IPS DF 19.7 (cell line): Measurements from ENCODE around the gene DIP2C.
"Not testable (repeated sequence)": the region's sequence is repeated elsewhere in the genome, so short reads cannot be mapped to it uniquely, and the experiment has no call there.

Experiments used
- DNase-seq: peaks from one replicate; pipeline ENCODE4 v3.0.0-alpha.2; 2013; ENCODE audit warnings: low read depth, low spot score

The DIP2C gene

DNA sequence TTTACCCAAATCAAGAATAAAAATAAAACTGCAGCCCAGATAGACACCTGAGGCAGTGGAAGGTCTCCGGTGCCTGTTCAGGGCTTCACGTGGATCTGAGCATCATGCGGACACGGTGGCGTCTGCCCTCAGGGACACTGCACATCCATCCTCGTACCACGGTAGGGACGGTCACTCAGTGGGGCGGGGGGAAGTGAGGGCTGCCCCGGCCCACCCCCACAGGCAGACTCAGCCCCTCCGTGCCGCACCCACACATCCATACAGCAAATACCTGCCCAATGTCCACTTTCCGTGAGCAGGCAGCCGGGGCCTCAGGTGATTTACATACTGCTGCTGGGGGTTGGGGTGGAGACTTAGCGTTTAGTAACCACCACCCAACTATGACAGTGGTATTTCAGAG is 207.8 kb downstream of the DIP2C start:
- no peak for DNase-seq

DNA sequence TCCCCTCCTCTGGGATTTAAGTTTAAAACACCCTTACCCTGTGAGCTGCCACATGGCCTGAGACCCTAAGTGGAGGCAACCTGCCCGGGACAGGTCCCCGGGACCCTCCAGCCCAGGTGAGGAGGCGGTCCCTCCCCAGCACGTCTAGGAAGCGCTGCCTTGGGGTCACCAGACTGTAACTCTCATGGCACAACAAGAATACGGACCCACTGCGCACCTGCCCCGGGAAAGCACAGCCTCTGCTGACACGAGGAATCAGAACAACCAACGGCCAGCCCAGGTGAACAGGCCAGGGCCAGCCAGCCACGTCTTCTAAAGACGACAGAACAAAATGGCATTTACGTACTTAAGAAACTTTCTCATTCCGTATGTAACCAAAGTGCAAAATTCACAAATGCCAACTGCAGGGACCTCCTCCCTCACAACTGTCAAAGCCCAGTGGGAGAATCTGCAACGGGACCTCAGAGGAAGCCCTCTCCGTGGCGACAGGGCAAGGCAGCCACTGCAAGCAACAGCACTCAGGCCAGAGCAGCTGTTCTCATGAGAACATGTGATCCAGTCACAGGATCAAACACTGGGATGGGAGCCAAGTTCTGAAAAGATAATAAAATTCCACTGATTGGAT is 208.4 kb downstream of the DIP2C start:
- no peak for DNase-seq

DNA sequence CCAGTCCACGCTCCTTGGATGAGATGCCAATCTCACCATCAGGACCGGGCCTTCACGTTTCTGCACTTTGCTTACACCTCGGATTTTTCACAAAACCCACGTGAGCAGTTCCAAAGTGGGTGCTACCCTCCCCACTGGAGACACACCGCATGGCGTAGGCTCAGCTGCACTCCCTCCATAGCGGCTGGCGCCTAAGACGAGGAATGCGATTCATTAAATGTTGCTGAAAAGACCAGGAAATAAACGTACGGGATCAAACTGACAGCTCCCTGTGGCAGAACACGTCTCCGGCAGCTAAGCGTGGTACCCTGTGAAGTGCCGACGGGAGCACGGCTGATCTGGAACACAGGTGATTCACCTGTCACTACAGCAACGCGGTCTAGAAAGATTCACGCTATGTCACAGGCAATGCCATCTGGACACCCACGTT is 209.0 kb downstream of the DIP2C start:
- no peak for DNase-seq

DNA sequence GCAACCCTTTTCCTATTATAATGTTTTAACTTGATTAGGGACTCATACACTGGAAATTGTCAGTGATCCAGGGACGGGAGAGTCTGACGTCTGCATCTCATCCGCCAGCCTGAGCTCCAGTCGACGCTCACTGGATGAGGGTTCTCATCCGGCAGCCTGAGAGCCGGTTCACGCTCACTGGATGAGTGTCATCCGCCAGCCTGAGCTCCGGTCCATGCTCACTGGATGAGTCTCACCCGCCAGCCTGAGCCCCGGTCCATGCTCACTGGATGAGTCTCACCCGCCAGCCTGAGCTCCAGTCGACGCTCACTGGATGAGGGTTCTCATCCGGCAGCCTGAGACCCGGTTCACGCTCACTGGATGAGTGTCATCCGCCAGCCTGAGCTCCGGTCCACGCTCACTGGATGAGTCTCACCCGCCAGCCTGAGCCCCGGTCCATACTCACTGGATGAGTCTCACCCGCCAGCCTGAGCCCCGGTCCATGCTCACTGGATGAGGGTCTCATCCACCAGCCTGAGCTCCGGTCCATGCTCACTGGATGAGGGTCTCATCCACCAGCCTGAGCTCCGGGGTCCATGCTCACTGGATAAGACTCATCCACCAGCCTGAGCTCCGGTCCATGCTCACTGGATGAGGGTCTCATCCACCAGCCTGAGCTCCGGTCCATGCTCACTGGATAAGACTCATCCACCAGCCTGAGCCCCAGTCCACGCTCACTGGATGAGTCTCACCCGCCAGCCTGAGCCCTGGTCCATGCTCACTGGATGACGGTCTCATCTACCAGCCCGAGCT is 209.6 kb downstream of the DIP2C start:
- not testable (repeated sequence) for DNase-seq

DNA sequence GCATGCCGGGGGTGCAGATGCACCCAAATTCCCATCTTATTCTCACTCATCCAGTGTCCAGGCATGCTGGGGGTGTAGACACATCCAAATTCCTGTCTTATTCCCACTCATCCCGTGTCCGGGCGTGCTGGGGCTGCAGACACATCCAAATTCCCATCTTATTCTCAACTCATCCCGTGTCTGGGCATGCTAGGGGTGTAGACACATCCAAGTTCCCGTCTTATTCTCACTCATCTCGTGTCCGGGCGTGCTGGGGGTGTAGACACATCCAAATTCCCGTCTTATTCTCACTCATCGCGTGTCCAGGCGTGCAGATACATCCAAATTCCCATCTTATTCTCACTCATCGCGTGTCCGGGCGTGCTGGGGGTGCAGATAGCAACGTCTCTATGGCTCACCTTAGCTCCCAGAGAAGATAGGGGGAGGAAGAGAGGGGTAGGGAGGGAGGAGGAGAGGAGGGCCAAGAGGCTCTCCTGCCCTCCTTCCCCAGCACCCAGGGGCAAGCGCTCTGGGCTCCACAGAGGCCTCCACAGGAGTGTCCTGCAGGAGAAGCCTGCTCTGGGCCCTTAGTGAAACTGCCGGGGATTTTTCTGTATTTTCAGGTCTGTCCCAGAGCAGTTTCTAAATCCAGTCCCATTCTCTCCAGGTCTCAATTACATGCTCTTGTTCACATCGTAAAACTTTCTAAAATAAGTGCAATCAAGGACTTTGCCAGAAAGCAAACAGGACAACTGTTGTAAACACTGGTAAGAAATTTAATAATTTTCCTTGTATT is 210.8 kb downstream of the DIP2C start:
- no peak for DNase-seq

DNA sequence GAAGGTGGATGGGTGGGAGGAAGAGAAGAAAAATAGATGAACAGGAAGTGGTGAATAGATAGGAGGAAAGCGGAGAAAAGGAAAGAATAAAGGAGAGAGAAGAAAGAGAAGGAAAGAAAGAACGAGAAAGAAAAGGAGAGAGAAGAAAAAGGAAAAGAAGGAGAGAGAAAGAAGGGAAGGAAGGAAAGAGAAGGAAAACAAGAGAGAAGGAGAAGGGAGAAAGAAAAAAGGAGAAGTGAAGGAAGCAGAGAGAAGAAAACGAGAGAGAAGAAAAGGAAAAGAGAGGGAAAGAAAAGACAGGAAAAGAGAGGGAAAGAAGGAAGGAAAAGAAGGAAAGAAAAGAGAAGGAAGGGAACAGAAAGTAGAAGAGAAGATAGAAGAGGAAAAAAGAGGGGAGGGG is 211.8 kb downstream of the DIP2C start:
- no peak for DNase-seq

DNA sequence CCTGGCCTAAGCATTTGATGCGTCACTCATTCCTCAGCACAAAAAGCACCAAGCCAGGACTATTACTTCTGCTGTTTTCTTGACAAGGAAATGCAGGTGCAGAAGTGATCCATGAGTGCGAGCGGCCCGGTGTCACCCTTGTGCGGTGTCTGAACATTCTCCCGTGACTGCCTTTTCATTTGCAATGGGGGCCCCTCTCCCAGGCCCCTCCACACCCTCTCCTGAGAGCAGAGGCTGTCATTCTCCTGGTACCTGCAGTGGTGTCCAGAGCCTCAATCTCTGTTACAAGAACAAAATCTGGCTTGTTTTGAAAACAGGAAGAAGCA is 213.1 kb downstream of the DIP2C start:
- no peak for DNase-seq

DNA sequence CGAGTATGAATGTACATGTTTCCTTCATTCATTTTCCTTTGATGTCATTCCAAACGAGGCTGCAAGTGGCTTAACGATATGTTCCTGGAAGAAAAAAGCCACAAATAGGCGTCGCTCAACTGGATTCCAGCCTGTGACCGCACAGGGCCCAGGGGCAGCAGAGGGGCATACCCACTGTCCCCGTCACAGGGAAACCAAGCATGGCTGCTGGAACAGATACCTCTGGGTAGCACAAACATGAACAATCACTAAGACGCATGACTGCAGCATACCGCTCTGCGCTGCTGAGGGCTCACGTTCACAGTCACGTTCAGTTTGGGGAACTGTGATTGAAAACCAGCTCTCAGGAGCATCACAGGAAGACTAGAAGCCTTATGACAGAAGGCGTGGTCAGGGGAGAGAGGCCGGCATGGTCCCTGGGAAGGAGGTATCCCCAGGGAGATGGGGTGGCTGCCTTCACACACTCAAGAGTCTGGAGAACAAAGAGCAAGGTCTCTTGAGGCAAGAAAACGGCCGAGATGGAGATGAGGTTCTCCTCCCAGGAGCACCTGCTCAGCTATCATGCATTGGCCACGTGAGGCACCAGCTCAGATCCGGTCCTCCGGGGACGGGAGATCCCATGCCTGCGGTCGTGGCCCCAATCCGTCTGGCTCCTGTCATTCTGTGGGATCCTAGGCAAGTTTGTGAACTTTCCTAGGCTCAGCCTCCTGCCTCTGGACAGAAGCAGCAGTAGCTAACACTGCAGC is 213.6 kb downstream of the DIP2C start:
- DNase-seq = no peak

DNA sequence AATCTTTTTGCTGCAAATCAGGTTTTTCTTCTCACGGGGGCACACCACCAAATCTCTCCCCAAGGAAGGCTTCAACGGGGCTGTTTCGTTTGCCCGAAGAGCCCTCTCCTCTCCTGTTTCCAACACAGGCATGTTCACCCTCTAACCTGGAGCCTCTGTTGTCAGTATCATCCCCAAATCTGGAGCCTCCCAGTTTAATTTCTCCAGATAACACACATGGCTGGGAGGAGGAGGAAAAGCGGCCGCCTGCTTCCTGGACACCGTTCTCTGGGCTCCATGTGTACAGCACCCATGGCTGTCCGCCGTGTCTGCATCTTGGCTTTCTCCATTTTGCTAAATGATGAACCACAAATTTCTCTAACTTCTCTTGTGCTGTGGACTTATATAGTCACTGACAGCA is 214.5 kb downstream of the DIP2C start:
- DNase-seq = no peak

DNA sequence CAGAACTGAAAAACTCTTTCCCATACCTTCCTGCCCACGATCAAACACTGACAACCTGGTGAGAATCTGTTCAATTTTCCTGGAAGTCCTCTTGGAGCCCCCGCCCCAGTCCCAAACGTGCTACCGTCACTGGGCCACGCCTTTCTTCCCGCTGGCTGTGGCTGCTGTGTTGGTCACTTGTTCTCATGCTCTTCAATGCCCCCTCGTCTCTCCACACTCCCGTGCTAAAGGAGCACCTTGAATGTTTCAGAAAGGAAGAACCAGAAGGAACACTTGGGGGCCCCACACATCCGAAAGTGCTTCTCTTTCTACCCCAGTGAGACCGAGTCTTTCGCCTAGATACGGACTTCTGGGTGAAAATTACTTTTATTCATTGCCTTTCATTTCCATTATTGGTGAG is 215.1 kb downstream of the DIP2C start:
- no peak for DNase-seq

DNA sequence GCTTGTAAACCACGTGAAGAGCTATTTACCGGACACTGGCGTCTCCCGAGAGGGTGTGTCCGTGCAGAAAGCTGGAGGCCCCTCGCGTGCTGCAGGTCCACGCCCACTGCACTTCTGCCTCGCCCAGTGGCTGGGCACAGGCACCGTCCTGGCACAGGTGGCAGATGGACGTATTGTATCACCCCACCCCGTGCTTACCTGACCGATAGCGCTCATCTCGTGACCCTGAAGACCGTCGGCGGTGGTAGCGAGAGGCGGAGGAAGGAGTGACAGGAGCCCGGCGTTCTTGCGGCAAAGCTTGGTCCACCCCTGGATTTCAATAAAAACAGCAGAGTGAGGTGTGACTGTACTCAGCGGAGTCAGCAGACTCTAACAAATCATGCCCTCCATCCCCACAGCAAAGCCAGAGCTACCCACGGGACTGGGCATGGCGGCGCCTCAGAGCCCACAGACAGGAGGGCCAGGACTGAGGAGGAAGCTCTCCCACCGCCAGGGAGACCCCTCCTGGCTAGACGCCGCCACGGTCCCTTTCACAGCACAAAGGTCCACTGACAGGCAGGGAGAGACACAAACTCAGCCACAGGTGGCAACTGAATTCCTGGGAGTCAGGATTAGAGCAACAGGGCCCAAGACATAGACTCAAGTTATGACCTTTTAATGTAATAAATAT is 217.1 kb downstream of the DIP2C start:
- DNase-seq = no peak

DNA sequence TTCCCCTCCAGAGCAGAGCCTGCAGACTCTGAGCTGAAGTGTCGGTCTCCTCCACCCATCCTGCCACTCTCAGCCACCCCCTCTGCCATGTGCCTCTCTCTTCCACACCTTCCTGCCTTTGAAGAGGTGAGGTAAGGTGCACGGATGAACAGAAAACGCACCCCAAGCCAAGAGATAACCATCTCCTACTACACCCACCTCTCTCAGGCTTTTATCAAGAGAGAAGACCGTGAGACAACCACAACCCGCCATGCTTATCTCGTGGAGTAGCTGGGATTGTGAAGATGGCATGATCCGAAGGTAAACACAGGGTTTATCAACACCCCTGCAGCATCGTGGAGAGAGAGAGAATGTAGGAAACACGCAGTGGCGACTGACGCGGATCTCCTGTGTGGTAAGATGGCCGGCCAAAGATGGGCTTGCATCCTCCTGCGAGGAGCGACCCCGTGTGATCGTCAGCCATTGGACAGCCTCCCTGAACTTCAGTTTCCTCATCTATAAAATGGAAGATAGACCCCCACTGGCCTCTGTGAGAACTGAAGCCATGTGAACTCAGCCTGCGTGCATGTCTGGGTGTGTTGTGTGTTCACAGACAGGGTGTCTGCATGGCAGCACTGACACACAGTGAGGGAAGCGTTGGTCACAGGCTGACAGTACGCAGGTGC is 219.0 kb downstream of the DIP2C start:
- no peak for DNase-seq

DNA sequence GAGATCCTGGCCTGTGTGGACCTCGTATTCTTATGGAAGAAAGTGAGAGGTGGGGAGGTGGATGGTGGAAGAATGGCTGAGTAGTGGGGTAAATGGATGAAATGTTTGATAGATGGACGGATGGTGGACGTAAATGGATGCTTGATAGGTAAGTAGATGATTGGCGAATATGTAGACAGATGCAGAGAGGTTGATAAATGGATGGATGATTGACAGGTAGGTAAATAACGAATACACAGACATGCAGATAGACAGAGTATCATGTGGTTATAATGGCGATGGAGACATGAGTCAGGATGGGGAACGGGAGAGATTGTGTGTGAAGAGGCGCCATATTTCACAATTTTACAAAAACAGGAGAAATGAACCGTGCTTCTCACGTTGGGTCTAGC is 219.5 kb downstream of the DIP2C start:
- no peak for DNase-seq

DNA sequence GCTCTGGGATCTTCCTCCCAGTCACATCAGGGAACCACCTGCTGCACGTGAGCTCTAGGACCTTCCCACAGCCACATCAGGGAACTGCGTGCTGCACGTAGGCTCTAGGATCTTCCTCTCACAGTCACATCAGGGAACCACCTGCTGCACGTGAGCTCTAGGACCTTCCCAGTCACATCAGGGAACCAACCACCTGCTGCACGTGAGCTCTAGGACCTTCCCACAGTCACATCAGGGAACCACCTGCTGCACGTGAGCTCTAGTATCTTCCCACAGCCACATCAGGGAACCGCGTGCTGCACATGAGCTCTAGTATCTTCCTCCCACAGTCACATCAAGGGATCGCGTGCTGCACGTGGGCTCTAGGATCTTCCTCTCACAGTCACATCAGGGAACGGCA is 229.7 kb downstream of the DIP2C start:
- DNase-seq = no peak

DNA sequence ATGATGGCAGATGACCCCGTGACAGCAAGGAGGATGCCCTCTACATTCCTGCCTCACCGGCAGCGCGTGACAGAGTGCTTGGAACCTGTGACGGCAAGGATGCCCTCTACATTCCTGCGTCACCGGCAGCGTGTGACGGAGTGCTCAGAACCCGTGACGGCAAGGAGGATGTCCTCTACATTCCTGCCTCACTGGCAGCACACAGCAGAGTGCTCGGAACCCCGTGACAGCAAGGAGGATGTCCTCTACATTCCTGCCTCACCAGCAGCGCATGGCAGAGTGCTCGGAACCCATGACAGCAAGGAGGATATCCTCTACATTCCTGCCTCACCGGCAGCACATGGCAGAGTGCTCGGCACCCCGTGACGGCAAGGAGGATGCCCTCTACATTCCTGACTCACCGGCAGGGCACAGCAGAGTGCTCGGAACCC is 231.0 kb downstream of the DIP2C start:
- DNase-seq = no peak

DNA sequence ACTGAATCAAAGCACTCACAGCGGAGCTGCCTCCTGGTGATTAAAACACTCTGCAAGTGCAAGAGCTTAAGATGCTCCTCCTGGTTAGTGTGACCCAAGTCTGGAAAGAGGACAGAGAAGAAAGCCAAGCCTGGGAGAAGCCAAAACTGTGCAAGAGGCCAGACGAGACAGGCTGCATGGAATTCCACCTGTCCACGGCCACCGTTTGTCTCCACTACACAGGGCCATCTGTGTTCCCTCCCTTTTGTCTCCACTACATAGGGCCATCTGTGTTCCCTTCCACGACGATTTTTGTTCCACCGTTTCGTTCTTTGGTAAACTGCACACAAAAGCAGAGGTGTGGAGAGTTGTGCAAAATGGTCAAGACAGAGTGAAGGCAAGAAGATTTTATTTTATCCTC is 233.0 kb downstream of the DIP2C start:
- DNase-seq = no peak

DNA sequence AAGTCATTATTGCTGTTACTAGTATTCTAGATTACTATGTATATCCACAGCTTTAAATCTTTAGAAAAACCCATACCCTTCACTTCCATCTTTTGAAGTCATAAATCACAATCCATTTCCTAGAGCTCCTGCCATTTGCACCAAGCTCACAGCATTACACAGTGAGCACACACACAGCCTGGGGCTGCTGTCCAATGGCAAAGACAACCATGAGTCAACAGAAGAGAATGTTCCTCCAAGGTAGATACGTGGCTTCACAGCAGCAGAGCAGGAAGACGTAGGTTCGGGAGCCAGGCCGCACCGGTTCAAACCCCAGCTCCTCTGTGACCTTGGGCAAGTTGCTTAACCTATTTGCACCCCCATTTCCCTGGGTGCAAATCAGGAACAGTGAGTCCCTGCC is 234.6 kb downstream of the DIP2C start:
- DNase-seq = no peak

DNA sequence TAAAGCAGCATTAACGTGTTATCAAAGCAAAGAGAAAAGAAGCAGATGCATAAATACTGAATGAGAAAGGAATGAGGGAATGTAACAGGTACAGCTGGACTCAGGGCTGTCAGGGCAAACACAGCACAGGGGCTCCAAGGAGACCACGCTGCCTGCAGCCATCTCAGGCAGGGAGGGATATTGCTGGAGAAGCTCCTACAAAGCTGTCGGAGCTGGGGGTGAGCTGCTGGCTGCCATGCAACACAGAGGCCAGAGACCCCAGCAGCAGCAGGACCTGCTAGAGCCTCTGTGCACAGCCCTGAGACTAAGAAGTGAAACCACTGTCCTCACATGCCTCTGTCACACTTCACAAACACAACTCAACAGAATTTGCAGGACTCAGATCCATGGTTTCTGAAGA is 235.8 kb downstream of the DIP2C start:
- DNase-seq = no peak

DNA sequence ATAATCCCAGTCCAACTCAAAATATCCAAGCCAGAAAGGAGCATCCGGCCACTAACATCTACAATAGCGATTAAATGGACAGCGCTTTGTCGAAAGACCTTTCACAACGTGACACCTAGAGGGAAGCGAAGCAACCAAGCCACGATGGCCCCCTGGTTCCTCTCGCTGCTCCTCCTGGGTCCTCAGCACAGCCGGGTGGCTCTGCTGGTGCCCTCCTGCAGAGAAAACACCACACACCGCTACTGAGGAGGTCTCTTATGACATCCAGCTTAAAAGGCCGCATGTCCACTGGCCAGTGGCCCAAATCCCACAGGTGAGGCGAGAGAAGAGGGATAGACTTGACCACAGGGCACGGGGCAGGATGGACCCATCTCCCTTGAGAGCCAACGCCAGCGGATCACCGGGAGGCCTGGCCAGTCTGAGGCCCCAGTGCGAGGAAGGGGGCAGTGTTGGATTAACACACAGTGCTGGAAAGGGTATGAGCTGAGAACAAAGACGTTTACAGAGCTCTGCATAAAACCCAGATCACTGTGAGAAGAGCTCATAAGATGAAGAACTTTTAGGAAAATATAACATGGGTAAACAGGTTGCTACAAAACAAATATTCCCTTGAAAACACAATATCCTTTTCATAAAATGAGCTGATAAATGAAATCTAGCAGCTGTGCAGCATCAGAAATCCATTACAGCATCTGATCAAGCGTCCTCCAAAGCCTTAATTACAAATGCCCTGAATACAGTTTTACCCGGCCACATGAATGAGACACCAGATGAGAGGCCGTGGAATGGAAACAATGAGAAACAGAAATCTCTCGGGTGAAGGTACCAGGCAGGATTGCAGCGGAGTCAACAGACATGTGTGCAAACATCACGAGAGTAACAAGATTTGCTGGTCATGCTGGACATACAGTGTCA is 236.7 kb downstream of the DIP2C start:
- DNase-seq = no peak

DNA sequence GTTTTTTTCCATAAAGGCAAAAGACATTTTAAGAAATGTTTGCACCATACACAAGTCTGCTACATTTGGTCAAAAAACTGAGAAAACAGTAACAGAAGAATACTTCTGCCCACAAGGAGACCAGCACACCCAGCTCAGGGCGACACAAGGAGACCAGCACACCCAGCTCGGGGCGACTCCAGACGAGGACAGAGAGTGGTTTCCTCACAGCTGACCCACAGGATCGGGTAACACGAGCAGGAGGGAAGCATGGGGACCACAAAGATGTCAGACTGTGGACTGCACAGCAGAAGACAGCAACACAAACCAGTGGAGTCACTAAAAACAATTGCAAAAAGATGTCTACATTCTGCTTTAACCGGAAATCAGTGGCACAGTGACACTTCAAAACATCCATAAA is 237.6 kb downstream of the DIP2C start:
- no peak for DNase-seq
